HG02970 (cell line): Measurements from ENCODE around the gene C16orf54.
"Not testable (repeated sequence)": the region's sequence is repeated elsewhere in the genome, so short reads cannot be mapped to it uniquely, and the experiment has no call there.

Experiments
- ATAC-seq: cut with Tn5 transposase; IDR thresholded peaks from one replicate; pipeline ENCODE4 v1.9.1; 2021; ENCODE audit warnings: mild to moderate bottlenecking, moderate library complexity, moderate number of reproducible peaks; ENCODE audit not compliant: unreplicated experiment, low FRiP score

C16orf54 gene

DNA sequence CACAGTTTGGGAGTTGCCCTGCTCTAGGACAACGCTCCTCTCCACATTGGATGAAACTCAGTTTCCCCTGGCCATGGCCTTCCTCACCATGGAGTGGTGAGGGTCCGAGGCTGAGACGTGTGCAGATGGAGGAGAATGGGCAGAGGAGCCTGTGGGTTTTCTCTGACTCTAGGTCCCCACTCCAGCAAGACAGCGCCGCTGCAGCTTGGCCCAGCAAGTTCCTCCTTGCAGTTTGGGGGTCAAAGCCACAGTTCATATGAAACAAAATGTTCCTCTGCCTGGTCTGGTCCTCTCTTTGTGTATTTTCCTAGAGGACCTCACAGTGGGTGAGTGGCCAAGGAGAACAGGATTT, 2.3 kb downstream of the C16orf54 start:
- no peak for ATAC-seq

DNA sequence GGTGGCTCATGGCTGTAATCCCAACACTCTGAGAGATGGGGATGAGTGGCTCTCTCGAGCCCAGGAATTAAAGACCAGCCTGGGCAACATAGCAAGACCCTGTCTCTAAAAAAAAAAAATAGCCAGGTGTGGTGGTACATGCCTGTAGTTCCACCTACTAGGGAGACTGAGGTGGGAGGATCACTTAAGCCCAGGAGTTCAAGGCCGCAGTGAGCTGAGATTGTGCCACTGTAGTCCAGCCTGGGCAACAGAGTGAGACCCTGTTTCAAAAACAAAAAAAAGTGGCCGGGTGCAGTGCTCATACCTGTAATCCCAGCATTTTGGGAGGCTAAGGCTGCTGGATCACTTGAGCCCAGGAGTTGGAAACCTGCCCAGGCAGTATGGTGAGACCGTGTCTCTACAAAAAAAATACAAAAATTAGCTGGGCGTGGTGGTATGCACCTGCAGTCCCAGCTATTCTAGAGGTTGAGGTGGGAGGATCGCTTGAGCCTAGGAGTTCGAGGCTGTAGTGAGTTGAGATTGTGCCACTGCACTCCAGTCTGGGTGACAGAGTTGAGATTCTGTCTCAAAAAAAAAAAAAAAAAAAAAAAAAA, 3.0 kb downstream of the C16orf54 start:
- ATAC-seq, result no peak

DNA sequence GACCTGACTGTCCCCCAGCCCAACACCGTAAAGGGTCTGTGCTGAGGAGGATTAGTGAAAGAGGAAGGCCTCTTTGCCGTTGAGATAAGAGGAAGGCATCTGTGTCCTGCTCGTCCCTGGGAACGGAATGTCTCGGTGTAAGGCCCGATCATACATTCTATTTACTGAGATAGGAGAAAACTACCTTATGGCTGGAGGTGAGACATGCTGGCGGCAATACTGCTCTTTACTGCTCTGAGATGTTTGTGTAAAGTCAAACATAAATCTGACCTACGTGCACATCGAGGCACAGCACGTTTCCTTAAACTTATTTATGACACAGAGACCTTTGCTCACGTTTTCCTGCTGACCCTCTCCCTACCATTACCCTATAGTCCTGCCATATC, 5.2 kb downstream of the C16orf54 start:
- not testable (repeated sequence) for ATAC-seq

DNA sequence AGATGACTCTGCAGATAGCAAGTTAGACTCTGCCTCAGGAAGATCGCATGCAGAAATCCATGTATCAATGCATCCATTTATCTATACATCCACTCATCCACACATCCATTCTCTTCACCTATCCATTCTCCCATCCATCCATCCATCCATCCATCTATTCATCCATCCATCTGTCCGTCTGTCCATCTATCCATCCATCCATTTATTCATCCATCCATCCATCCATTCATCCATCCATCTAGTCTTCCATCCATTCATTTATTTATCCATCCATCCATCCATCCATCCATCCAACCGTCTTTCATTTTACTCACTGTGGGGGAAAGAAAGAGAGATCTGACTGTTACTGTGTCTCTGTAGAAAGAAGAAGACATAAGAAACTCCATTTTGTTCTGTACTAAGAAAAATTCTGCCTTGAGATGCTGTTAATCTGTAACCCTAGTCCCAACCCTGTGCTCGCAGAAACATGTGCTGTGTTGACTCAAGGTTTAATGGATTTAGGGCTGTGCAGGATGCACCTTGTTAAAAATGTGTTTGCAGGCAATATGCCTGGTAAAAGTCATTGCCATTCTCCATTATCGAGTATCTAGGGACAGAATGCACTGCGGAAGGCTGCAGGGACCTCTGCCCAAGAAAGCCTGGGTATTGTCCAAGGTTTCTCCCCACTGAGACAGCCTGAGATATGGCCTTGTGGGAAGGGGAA, 5.7 kb downstream of the C16orf54 start:
- ATAC-seq, result not testable (repeated sequence)

DNA sequence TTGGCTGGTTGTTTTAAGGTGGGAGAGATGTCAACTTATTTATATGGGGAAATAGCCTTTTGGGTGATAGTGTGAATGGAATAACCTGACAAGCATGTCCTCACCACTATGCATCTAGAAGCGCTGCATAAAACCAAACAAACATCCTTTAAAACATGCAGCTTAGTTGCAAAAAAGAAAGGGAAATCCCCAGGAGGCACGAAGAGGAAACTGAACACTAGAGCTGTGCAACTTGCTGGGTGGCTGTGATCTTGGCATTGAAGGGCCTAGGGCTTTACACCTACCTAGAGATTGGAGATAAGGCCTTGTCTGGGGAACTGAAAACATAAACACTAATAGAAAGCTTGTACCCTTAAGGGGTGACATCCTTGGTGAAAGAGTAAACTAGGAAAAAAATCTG, 7.3 kb downstream of the C16orf54 start:
- ATAC-seq, result no peak

DNA sequence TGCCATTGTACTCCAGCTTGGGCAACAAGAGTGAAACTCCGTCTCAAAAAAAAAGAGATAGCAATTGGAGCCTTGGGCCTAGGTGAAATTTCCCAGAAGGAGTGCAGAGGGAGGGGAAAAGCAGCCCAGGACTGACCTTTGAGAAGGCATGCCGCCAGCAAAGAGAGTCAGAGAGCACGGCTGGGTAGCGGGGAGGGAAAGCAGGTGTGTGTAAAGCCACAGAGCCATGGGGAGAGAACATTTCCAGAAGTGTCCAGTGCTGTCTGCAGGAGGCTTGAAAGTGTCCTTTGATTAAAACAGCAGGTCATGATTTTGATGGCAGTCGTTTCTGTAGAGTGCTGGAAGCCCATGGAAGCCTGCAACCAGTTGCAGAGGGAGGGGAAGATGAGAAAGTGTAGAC, 8.1 kb downstream of the C16orf54 start:
- ATAC-seq, result no peak

DNA sequence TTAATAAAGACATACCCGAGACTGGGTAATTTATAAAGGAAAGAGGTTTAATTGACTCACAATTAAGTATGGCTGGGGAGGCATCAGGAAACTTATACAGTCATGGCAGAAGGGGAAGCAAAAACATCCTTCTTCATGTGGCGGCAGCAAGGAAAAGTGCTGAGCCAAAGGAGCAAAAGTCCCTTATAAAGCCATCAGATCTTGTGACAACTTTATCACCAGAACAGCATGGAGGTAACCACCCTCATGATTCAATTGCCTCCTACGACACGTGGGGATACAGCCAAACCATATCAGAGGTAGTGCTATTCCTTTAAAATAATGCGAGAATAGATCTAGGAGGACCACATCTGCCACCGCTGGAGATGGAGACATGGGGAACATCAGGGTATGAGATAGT, 9.0 kb downstream of the C16orf54 start:
- no peak for ATAC-seq

DNA sequence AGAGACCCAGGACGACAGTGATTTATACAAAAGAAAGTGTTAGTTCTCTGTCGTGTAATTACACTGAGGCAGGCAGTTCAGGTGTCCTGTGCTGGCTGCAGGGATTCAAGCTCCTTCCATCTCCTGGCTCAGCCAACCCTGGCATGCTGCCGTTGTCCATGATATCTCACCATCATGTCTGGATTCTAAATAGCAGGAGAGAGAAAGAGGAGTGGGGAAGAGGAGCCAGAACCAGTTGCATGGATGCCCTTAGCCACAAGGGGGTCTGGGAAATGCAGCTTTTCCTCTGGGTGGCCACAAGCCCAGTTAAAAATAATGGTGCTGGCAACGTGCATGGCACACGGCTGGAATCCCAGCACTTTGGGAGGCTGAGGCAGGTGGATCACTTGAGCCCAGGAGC, 9.7 kb downstream of the C16orf54 start:
- ATAC-seq, result no peak

DNA sequence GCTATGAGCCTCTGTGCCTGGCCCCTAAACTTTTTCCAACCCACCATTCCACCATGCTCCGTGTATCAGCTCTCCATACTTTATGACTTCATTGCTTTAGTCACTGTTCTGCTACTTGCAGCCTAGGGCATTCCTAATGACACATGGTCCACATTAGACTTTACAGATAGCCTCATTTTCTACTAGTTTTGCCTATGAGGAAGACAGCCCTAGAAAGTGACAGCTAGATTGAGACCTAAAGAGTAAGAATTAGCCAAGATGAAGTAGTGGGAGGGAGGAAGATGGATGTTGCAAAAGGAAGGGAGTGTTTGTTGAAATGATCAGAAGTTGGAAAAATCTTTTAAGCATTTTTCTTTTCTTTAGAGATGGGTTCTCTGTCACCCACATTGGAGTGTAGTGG, 11.0 kb downstream of the C16orf54 start:
- no peak for ATAC-seq

DNA sequence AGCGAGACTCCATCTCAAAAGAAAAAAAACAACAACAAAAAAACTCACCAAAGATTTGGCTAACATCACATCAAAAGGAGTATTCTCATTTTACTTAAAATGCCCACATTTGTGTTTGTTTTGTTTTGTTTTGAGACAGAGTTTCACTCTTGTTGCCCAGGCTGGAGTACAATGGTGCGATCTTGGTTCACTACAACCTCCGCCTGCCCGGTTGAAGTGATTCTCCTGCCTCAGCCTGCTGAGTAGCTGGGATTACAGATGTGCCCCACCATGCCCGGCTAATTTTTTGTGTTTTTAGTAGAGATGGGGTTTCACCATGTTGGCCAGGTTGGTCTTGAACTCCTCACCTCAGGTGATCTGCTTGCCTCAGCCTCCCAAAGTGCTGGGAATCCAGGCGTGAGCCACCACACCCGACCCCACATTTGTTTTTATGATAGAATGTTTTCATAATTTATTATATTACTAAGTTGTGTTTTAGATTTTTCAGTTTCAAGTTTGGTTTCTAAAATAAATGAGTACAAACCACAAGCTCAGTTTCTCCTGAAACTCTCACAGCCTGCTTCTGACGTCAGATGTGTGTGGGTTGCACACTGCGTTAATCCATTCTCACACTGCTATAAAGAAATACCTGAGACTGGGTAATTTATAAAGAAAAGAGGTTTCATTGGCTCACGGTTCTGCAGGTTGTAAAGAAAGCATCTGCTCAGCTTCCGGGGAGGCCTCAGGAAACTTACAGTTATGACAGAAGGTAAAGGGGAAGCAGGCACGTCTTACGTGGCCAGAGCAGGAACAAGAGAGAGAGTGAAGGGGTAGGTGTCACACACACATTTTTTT, 13.8 kb downstream of the C16orf54 start:
- ATAC-seq, result not testable (repeated sequence)

DNA sequence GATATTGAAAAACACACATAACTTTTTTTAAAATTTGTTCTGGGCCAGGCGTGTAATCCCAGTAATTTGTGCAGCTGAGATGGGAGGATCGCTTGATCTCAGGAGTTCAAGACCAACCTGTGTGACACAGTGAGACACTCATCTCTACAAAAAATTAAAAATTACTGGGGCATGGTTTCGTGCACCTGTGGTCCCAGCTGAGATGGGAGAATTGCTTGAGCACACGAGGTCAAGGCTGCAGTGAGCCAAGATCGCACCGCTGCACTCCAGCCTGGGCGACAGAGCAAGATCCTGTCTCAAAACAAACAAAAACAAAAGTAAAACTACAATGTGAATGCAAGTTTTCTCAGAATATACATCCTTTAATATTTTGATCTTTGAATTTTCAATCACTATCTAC, 15.1 kb downstream of the C16orf54 start:
- no peak for ATAC-seq

DNA sequence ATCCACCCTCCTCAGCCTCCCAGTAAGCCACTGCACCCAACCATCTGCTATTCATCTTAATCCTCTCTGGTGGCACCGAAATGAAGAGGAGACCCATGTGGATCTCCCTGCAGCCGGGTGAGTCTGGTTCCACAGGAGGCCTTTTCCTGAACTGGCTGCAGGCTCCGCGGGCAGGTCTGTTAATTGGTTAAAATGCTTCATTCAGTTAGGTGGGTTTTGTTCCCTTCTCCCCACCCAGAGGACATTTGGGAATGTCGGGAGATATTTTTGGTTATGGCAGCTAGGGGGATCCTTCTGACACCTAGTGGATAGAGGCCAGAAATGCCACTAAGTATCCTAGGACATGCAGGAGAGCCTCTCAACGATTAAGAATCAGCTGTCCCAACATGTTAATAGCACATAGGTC, 16.7 kb downstream of the C16orf54 start:
- no peak for ATAC-seq

DNA sequence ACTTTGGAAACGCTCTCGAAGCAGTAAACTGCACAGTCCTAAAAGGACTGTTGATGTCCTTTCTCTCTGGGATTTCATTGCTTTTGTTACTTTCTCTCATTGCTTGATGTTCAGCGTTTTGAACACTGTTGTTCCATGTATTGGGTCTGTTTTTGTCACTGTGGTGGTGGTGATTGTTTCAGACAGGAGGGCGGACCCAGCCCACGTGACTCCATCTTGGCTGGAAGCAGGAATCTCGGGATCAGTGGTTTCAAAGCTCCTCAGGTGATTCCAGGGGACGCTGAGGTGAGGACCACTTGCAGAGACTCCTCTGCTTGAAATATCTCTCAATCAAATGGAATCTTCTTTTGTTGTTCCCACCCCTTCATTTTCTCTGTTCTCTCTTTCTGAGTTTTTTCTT, 18.3 kb downstream of the C16orf54 start:
- ATAC-seq, result no peak

DNA sequence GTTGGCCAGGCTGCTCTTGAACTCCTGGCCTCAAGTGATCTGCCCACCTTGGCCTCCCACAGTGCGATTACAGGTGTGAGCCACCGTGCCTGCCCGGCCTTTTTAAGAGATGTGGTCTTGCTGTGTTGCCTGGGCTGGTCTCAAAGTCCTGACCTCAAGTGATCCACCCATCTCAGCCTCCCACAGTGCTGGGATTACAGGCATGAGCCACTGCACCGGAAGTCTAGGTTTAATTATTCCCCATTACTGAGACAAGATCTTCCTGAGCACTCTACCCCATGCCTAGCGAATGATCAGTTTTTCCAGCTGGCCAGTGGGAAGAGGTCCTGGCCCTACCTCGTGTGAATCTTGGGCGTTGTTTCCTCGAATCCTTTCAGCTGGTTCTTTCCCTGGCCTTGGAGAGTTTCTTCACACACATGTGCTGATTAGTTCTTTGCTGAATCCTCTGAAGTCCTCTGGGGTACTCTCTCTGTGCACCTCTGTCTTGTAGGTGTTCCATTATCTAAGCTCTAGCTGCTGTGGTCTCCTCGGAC, 18.9 kb downstream of the C16orf54 start:
- ATAC-seq, result no peak

DNA sequence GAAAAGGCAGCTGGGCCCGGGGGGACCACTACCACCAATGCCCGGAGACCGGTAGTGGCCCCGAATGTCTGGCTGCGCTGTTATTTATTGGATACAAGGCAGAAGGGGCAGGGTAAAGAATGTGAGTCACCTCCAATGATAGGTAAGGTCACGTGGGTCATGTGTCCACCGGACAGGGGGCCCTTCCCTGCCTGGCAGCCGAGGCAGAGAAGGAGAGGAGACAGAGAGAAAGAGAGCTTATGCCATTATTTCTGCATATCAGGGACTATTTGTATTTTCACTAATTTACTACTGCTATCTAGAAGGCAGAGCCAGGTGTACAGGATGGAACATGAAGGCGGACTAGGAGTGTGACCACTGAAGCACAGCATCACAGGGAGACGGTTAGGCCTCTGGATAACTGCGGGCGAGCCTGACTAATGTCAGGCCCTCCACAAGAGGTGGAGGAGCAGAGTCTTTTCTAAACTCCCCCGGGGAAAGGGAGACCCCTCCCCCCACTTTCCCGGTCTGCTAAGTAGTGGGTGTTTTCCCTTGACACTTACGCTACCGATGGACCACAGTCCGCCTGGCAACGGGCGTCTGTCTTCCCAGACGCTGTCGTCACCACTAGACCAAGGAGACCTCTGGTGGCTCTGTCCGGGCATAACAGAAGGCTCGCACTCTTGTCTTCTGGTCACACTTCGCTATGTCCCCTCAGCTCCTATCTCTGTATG, 24.5 kb downstream of the C16orf54 start:
- not testable (repeated sequence) for ATAC-seq

DNA sequence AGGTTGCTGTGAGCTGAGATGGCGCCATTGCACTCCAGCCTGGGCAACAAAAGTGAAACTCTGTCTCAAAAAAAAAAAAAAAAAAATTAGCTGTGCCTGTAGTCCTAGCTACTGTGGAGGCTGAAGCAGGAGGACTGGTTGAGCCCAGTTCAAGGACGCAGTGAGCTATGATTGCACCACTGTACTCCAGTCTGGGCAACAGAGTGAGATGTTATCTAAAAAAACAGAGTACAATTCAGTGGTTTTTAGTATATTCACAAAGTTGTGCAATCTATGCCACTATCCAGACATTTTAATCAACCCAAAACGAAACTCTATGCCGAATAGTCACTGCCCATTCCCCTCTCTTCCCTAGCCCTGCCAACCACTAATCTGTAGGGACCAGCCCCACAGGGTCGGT, 25.1 kb downstream of the C16orf54 start:
- no peak for ATAC-seq

DNA sequence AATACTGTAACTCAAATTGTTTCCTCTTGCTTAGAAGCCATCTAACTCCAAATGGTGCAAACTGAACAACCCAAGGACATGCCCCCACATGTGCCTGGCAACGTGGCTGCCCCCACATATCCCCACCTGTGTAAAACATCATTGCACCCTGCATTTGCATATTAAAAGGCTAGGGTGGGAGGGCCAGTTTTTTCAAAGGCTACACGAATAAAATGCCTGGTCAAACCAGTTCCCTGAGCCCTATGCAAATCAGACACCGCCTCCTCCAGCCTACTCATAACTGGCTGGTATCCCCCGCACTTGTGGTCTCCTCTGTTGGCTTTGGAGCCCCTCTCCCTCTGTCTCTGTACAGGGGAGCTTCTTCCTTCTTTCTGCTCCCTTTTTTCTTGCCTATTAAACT, 26.7 kb downstream of the C16orf54 start:
- ATAC-seq, result no peak

DNA sequence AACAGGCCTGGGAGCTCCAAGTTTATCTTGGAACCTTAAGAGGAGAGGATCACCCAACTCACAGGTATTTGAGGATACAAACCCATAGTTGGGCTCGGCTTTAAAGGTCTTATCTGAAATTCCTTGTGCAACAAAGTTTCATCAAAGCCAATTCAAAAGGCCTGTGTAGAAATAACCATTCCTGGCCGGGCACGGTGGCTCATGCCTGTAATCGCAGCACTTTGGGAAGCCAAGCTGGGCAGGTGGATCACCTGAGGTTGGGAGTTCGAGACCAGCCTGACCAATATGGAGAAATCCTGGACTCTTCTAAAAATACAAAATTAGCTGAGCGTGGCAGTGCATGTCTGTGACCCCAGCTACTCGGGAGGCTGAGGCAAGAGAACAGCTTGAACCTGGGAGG, 28.7 kb downstream of the C16orf54 start:
- no peak for ATAC-seq

DNA sequence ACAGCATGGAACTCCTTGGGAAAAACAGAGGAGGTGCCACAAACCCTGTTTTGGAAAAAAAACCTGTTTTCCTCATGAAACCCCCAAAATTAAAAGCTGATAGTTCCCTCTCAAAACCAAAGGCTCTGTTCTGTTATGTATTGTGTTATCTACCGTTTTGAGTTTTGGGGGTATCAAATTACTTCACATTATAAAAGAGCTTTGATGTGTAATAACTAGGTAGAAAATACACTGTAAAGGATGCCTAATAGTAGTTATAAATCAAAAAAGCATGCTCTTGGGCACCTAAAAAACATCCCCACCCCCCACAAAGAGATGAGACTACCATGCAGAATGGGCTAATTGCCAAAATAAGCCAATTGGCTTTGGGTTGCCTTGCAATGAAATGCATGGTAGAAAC, 30.8 kb downstream of the C16orf54 start:
- no peak for ATAC-seq

DNA sequence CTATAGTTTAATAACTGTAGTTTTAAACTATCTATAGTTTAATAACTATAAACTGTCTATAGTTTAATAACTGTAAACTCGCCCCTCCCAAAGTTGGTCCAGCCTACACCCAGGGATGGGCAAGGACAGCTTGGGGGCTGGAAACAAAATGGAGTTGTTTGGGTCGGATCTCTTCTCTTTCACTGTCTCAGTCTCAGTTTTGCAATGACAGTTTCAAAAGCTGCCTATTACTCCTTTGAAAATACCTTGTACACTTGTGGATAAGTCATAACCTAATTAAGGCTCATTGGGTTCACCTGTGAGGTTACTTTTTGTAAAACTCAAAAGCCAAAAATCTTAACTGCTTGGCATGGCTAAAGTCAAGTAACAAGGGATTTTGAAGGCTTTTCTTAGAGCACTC, 31.4 kb downstream of the C16orf54 start:
- ATAC-seq, result no peak

DNA sequence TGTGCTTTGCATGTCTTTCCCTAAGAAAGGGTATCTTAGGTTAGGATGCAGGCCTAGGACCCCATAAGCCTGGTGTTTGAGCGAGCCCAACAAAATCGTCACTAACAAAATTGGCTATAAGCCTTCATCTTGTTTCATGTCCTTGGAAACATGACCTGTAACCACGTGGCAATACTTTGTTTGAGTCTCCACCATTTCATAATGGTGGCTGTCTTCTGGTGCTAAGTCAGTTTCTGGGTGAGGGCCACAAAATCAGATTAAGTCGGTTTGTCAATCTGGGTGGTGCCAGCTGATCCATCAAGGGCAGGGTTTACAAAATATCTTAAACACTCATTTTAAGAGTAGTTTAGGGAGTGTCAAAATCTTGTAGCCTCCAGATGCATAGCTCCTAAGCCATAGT, 33.0 kb downstream of the C16orf54 start:
- ATAC-seq, result no peak
